Activated T-cell treated with anti-CD3 and anti-CD28 coated beads for 1 hour (primary cell): ENCODE measurements around the gene MAGEA9.
"Not testable (repeated sequence)": the region's sequence is repeated elsewhere in the genome, so short reads cannot be mapped to it uniquely, and the experiment has no call there.

Experiments
- DNase-seq: peaks from one replicate; pipeline ENCODE4 v3.0.0-alpha.2; 2020; ENCODE audit warnings: low read depth

MAGEA9 gene

GRCh38 chrX:149781727-149782126 lies at the start of gene MAGEA9:
Gene MAGEA9 (plus strand): TSS chrX:149781930. CDS start chrX:149786211, 4,281 bp downstream.
- DNase-seq, result not testable (repeated sequence)

GRCh38 chrX:149742269-149742668 lies 39.5 kb upstream of the MAGEA9 start:
- DNase-seq, result not testable (repeated sequence)

GRCh38 chrX:149746390-149747007 lies 35.2 kb upstream of the MAGEA9 start:
- DNase-seq, result not testable (repeated sequence)

- DNase-seq, result no peak
Observed at GRCh38 chrX:149757206-149758067, 24.3 kb upstream of the MAGEA9 start.

- no peak for DNase-seq
Observed at GRCh38 chrX:149758068-149758714, 23.5 kb upstream of the MAGEA9 start.

DNA sequence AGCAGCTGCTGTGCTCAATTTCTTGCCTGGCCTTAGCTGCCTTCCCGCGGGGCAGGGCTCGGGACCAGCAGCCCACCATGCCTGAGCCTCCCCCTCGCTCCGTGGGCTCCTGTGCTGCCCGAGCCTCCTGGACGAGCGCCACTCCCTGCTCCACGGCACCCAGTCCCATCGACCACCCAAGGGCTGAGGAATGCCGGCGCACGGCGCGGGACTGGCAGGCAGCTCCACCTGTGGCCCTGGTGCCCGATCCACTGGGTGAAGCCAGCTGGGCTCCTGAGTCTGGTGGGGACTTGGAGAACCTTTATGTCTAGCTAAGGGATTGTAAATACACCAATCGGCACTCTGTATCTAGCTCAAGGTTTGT lies 23.0 kb upstream of the MAGEA9 start:
- DNase-seq, result not testable (repeated sequence)

DNA sequence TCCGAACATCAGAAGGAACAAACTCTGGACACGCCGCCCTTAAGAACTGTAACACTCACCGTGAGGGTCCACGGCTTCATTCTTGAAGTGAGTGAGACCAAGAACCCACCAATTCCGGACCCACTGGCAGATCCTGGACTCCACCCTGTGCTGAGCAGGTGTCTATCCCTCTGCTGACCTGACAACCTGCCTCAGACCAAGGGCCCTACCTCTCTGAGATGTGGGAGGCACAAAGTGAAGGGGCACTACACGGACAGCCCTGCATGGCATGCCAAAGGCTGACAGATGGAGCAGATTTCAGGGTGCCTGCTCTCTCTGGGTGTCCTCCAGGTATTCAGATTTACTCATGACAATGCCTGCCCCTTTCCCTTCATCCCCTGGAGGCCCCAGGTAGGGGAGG lies 21.9 kb upstream of the MAGEA9 start:
- DNase-seq, result no peak

DNA sequence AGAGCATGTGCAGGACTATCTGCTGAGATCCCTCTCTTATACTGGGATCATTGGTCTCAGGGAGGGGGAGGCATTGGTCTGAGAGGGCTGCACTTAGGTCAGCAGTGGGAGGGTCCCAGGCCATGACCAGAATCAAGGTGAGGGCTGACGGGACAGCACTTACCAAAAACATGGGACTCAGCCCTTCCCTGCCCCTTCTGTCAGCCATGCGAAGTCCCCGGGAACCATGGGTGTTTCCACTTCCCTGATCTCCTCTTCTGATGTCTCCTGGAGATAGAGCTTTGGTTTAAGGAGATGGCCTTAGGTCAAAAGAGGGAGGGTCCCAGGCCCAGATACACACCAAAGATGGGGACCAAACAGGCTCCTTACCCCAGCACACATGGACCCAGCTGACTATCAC lies 20.8 kb upstream of the MAGEA9 start:
- DNase-seq, result no peak

- DNase-seq, result not testable (repeated sequence)
Observed at GRCh38 chrX:149761858-149762674, 19.7 kb upstream of the MAGEA9 start.

GRCh38 chrX:149762696-149763614 lies 18.8 kb upstream of the MAGEA9 start:
- DNase-seq, result no peak

DNA sequence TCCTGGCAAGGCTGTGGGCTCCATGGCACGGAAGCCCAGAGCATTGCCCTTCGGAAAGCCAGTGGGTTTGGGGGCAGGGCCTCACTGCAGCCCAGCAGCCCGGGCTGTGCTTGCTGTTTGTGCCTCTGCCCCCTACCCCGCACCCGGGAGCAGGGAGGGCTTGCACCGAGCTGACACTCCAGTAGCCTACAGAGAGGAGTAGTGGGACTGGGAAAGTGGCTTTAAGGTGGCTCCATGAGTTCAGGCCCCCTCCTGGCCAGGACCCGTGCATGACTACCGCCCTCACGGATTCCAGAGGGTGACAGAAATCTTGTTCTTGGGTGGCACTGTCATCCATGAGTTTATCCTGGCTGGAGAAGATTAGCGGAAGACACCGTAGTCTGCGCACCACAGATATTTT lies 11.4 kb upstream of the MAGEA9 start:
- DNase-seq, result not testable (repeated sequence)

- not testable (repeated sequence) for DNase-seq
Observed at GRCh38 chrX:149773026-149773425, 8.7 kb upstream of the MAGEA9 start.

GRCh38 chrX:149773768-149774167 lies 8.0 kb upstream of the MAGEA9 start, which contains the start of gene HSFX1:
Gene HSFX1 (plus strand): TSS chrX:149774068. CDS start chrX:149774682, 614 bp downstream.
- not testable (repeated sequence) for DNase-seq

DNA sequence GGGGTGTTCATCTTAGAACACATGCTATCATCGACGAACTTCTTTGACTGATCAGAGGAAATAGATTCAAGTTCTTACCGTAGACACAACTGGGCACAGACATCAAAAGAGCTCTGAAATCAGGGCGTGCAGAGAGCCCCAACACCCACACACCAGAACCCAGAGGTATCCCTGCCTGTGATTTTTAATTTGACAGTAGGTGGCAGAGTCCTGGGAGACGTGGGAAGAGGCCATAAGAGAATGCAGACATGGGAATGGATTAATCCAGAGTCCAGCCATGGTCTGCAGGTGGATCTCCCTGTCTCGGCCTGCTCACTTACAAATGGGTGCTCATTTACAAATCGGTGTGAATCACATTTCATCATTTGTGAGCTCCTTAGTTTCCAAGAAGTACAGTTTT lies 3.7 kb upstream of the MAGEA9 start:
- not testable (repeated sequence) for DNase-seq

DNA sequence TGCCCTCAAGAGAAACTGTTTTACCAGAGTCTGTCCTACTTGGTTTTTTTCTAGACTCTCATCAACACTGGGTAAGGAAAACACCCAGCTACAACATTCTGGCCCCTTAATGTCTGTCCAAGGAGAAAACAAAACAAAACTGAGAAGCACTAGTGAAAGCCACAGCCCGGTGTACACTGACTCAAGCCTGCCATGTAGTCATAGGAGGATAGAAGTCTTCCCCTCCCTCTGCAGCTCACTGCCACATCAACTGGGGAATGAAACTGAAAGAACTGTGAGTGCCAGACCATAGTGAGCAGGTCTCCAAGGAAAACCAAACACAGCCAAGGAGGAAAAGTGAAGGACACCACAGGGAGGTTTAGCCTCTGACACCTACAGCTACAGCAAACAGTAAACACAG lies 13.8 kb downstream of the MAGEA9 start:
- not testable (repeated sequence) for DNase-seq

- no peak for DNase-seq
Observed at GRCh38 chrX:149799095-149799714, 17.5 kb downstream of the MAGEA9 start.

- DNase-seq, result no peak
Observed at GRCh38 chrX:149799938-149800337, 18.2 kb downstream of the MAGEA9 start.

DNA sequence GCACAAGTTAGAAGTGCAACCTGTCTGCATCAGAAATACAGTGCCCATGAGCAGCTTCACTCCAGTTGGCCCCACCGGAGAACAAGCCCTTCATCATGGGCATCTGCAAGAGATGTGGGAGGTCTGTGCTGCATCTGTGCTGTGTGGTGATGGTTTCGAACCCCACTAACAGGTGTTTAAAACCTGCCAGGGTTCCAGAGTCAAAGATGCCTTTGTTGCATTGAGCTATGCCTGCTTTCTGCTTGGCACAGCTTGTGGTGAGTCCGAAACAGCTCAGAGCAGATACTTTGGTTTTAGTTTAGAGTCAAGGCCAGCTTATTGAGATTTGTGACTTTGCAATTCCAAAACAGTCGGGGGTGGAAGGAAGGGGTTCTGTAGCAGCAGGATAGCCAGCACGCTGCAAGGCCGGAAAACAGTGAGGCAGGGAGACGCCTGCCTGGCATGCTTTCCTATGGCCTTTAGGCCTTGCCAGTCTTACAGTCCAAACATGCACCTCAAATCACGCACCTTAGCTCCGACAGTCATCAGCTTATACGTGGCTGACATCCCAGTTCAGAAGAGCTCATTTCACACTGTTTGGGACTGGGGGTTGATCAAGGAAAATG lies 21.8 kb downstream of the MAGEA9 start:
- DNase-seq, result no peak

DNA sequence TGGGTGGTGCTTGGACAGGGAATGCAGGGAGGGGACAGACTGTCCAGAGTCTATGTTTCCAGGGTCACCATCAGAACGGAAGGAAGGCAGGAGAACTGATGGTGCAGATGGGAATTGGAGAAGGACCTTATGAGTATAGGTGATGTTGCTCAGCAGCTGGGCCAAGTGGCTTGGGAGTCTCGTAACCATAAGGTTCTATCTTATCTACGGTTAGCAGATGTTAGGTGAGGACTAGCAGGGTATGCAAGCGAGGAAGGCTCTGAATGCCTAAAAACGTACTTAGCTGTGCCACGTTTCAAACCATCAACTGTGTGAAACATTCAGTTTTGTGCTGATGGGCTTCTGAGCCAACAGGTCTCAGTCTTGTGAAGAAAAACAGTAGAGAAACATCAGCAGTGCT lies 22.4 kb downstream of the MAGEA9 start:
- DNase-seq, result no peak
